HuH-7.5 (cell line): Measurements from ENCODE around the gene SRRD.
A peak's percentile ranks its signal among the peaks of the same experiment; 100 is the strongest.

ENCODE experiments used
- DNase-seq: peaks from one replicate; pipeline ENCODE4 v3.0.0; 2011; ENCODE audit warnings: low spot score

SRRD gene

GRCh38 chr22:26482161-26482560 is 1.5 kb upstream of the SRRD start:
- no peak for DNase-seq

- DNase-seq: no peak
Measured at GRCh38 chr22:26483043-26483438, 636 bp upstream of the SRRD start.

- DNase-seq: no peak
Measured at GRCh38 chr22:26484360-26484706, 656 bp downstream of the SRRD start.

- no peak for DNase-seq
Measured at GRCh38 chr22:26485013-26485412, 1.3 kb downstream of the SRRD start.

GRCh38 chr22:26485806-26486390 is 2.2 kb downstream of the SRRD start:
- DNase-seq: no peak

GRCh38 chr22:26486394-26486793 is 2.7 kb downstream of the SRRD start:
- no peak for DNase-seq

- DNase-seq: no peak
Measured at GRCh38 chr22:26487996-26488395, 4.3 kb downstream of the SRRD start.

GRCh38 chr22:26489447-26490036 is 5.9 kb downstream of the SRRD start:
- no peak for DNase-seq

- no peak for DNase-seq
Measured at GRCh38 chr22:26492220-26492619, 8.5 kb downstream of the SRRD start.

- DNase-seq: no peak
Measured at GRCh38 chr22:26494506-26494905, 10.8 kb downstream of the SRRD start.

GRCh38 chr22:26496456-26496855 is 12.8 kb downstream of the SRRD start:
- no peak for DNase-seq

GRCh38 chr22:26499188-26499703 is 15.6 kb downstream of the SRRD start:
- DNase-seq: no peak

GRCh38 chr22:26501996-26502395 is 18.3 kb downstream of the SRRD start:
- no peak for DNase-seq

GRCh38 chr22:26502688-26503561 is 19.2 kb downstream of the SRRD start:
- DNase-seq: no peak

- DNase-seq: no peak
Measured at GRCh38 chr22:26503758-26504157, 20.1 kb downstream of the SRRD start.

GRCh38 chr22:26508148-26508547 is 24.5 kb downstream of the SRRD start:
- DNase-seq: no peak

- DNase-seq: peak; percentile 86
Measured at GRCh38 chr22:26512149-26512793, 28.6 kb downstream of the SRRD start, which contains the start of gene TFIP11. Gene TFIP11, minus strand, starts transcription at chr22:26512473. Its CDS starts 2,201 bp downstream, at chr22:26510272.

- DNase-seq: no peak
Measured at GRCh38 chr22:26513838-26514237, 30.2 kb downstream of the SRRD start.

GRCh38 chr22:26514419-26515161 is 30.9 kb downstream of the SRRD start:
- DNase-seq: no peak

- DNase-seq: no peak
Measured at GRCh38 chr22:26515931-26516330, 32.3 kb downstream of the SRRD start.

- DNase-seq: no peak
Measured at GRCh38 chr22:26516503-26516902, 32.8 kb downstream of the SRRD start.

GRCh38 chr22:26517429-26517828 is 33.8 kb downstream of the SRRD start:
- no peak for DNase-seq
